Measurements from ENCODE around the gene SEC61G. TPM values are rescaled to one million over a fixed set of nuclear protein-coding genes. Genes with fewer than 3 reads are reported as not detected.

Gene SEC61G
- total and polyA plus RNA-seq, 4 donors, result 90.1 to 623 (median 253) TPM

DNA sequence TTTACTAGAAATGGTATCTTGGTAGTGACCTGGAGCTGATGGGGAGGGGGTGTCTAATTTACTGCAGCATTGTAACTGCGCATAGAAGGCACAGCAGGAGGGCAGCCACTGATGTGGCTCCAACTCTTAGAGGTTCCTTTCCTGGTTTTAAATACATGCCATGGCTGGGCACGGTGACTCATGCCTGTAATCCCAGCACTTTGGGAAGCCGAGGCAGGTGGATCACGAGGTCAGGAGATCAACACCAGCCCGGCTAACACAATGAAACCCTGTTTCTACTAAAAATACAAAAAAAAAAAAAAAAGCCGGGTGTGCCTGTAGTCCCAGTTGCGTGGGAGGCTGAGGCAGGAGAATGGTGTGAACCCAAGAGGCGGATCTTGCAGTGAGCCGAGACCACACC, 19.2 kb upstream of the SEC61G start:
- H3K4me3 ChIP-seq (ENCODE audit: low read length in 2 of 2), result no peak overlapping the region
- no peaks in the 10 kb centered on the region for H3K9me3 ChIP-seq (ENCODE audit: control insufficient read depth, low read length)
- no peak for DNase-seq
- H3K27ac ChIP-seq (ENCODE audit: low read depth in 1 of 2, low read length in 2 of 2), result no peak overlapping the region
- H3K27me3 ChIP-seq (ENCODE audit: control insufficient read depth in 1 of 2, insufficient read depth in 2 of 2, low read length in 1 of 2), result no peaks in the 10 kb centered on the region
- WGBS, 2 donors, result 91 to 100% methylated on average over 5 to 9 of the region's 9 CpGs
- no peaks in the 10 kb centered on the region for H3K4me1 ChIP-seq (ENCODE audit: control insufficient read depth in 1 of 2, insufficient read depth in 2 of 2, low read length in 2 of 2)
- intact Hi-C loops (cut with DNase I), result loop anchor here (5.0 to 10.0 kb wide), 2 partner anchors 64 to 637 kb away; no protein-coding TSS in a partner anchor
- H3K36me3 ChIP-seq (ENCODE audit: control insufficient read depth in 1 of 2, insufficient read depth in 2 of 2, low read length in 1 of 2), result no peaks in the 10 kb centered on the region
- ATAC-seq (ENCODE audit: low FRiP score), result no peak

DNA sequence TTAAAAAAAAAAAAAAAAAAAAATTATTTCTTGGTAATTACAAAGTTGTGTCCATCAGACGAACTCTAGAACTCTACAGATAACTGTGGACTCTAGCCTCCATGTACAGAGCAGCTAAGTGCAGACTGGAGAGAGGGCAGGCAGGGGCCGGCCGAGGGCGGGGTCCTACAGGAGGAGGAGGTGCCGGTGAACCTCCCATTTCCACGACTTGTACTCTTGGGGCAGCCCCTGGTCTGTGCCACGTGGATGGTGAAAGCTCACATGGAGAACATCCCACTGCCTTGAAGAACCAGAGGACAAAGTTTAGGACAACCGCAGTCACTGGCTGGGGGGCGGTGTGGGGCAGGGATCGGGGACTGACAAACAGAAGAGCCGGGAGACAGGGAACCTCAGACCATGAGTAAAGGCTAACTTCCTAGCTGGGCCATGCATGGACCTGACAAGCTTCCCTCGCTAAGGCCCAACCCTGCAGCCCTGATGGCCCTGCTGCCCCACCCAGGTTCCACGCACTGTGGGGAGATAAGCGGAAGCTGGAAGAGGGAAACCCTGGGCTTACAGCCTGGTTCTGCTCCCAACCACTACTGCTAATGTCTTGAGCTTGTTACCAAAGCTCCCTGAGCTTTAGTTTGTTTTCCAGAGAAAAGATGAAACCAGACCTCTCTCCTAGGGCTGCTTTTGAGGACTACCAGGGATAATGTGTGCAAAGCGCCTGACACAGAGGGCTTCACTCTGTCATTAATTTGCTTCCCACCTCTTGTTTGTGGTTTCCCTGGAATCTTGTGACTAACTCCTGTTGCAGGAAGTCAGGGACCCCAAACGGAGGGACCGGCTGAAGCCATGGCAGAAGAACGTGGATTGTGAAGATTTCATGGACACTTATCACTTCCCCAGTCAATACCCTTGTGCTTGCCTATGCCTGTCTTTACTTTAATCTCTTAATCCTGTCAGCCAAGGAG, 16.1 kb upstream of the SEC61G start:
- Histone ChIP-seq H3K27me3 (ENCODE audit: control insufficient read depth in 1 of 2, insufficient read depth in 2 of 2, low read length in 1 of 2) (no peaks in the 10 kb centered on the region), H3K36me3 (ENCODE audit: control insufficient read depth in 1 of 2, insufficient read depth in 2 of 2, low read length in 1 of 2) (no peaks in the 10 kb centered on the region), H3K4me1 (ENCODE audit: control insufficient read depth in 1 of 2, insufficient read depth in 2 of 2, low read length in 2 of 2) (no peaks in the 10 kb centered on the region), H3K27ac (ENCODE audit: low read depth in 1 of 2, low read length in 2 of 2) (no peak overlapping the region), H3K4me3 (ENCODE audit: low read length in 2 of 2) (no peak overlapping the region), H3K9me3 (ENCODE audit: control insufficient read depth, low read length) (no peaks in the 10 kb centered on the region)
- 92 to 94% methylated on average over 18 of the region's 18 CpGs for WGBS, 2 donors
- no peak for ATAC-seq (ENCODE audit: low FRiP score)
- intact Hi-C loops (cut with DNase I), result loop anchor here (1.0 to 10.0 kb wide), 3 partner anchors 67 to 640 kb away; no protein-coding TSS in a partner anchor
- no peak for DNase-seq

DNA sequence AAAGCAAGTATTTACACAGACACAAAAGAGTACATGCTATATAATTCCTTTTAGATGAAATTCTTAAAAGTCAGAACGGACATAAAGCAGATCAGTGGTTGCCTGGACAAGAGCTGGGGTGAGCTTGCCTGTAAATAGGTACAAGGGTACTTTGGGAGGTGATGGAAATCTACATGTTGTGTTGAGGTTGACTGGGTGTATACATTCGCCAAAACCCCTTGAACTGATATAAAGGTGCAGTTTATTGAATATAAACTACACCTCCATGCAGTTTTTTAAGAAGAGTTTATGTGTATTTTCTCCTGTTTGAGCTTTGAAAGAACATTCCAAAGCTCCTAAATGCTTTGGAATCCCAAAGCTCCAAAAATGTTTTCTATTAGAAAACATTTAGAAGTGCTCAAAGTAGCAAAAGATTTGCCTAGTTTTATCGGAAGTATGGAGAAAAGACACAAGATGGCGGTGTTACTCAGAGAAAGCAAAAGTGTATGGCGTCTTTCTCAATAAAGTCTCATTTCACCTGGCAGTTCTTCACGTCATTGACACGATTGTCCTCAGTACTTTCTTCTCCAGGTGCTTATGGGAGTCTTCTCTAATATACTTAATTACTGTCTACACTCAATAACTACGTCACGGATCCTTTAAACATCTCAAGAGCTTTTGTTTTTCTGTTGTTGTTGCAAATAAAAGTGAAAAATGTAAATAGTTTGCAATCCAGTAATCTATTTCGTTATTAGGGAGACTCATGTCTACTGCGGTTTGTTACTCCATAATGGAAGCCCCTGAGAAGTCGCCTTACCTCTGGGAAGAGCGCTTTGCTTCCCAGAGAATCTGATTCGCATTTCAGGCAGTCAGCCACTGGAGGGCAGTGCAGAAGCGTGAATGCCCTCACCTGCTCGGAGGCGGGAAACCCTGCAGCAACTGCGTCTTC, 14.7 kb upstream of the SEC61G start:
- ATAC-seq (ENCODE audit: low FRiP score) (peak; percentile 94), DNase-seq (peak; percentile 79 to 93)
- Histone ChIP-seq H3K4me1 (ENCODE audit: control insufficient read depth in 1 of 2, insufficient read depth in 2 of 2, low read length in 2 of 2) (no peaks in the 10 kb centered on the region), H3K4me3 (ENCODE audit: low read length in 2 of 2) (peak overlapping the region in 1 of 2 donors; percentile 64), H3K27ac (ENCODE audit: low read depth in 1 of 2, low read length in 2 of 2) (no peak overlapping the region), H3K27me3 (ENCODE audit: control insufficient read depth in 1 of 2, insufficient read depth in 2 of 2, low read length in 1 of 2) (no peaks in the 10 kb centered on the region), H3K9me3 (ENCODE audit: control insufficient read depth, low read length) (no peaks in the 10 kb centered on the region), H3K36me3 (ENCODE audit: control insufficient read depth in 1 of 2, insufficient read depth in 2 of 2, low read length in 1 of 2) (no peaks in the 10 kb centered on the region)
- 16% methylated on average over 18 of the region's 18 CpGs for WGBS, 2 donors
- intact Hi-C loops (cut with DNase I), result loop anchor here (1.0 to 10.0 kb wide), 3 partner anchors 482 to 641 kb away; no protein-coding TSS in a partner anchor

DNA sequence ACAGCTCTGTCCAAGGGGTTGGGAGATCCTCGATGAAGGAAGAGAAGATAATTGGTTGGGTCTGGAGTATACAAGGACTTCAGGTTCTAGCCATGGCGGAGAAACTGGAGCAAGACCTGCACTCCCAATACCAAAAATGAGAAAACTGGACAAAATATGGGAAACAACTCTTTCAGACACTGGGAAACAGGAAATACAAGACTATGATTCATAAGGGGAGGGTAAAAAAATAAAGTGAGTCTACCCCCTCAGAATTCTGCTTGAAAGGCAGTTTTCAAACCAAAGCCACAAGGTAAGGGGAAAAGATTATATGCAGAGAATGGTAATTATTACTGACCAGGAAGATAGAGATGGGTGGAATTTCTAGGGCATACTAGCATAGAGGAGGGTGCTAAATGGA, 10.2 kb upstream of the SEC61G start:
- DNase-seq (no peak), ATAC-seq (ENCODE audit: low FRiP score) (no peak)
- no peak overlapping the region for H3K4me3 ChIP-seq (ENCODE audit: low read length in 2 of 2)
- no peak overlapping the region for H3K27ac ChIP-seq (ENCODE audit: low read depth in 1 of 2, low read length in 2 of 2)
- H3K4me1 ChIP-seq (ENCODE audit: control insufficient read depth in 1 of 2, insufficient read depth in 2 of 2, low read length in 2 of 2), result no peaks in the 10 kb centered on the region
- H3K27me3 ChIP-seq (ENCODE audit: control insufficient read depth in 1 of 2, insufficient read depth in 2 of 2, low read length in 1 of 2), result no peaks in the 10 kb centered on the region
- no peaks in the 10 kb centered on the region for H3K9me3 ChIP-seq (ENCODE audit: control insufficient read depth, low read length)
- WGBS, 2 donors, result 88 to 91% methylated on average over 2 of the region's 2 CpGs
- no peaks in the 10 kb centered on the region for H3K36me3 ChIP-seq (ENCODE audit: control insufficient read depth in 1 of 2, insufficient read depth in 2 of 2, low read length in 1 of 2)
- intact Hi-C loops (cut with DNase I), result no loop called here

DNA sequence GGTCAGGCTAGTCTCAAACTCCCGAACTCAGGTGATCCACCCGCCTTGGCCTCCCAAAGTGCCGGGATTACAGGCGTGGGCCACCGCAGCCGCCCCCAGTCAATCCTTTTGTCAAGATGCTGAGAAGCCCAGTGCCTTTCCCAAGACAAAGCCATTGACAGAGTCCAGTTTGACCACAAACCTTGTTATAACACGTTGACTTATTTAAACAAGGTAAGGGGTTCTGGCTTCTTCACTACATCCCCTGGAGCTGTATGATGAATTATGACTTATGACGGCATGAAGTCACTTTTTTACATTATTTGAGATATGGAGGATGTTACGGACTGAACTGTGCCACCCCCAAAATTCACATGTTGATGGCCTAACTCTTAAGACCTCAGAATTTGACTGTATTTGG, 5.8 kb upstream of the SEC61G start:
- no peak overlapping the region for H3K4me3 ChIP-seq (ENCODE audit: low read length in 2 of 2)
- ATAC-seq (ENCODE audit: low FRiP score), result no peak
- no peaks in the 10 kb centered on the region for H3K27me3 ChIP-seq (ENCODE audit: control insufficient read depth in 1 of 2, insufficient read depth in 2 of 2, low read length in 1 of 2)
- 89 to 90% methylated on average over 9 of the region's 9 CpGs for WGBS, 2 donors
- H3K27ac ChIP-seq (ENCODE audit: low read depth in 1 of 2, low read length in 2 of 2), result no peak overlapping the region
- H3K36me3 ChIP-seq (ENCODE audit: control insufficient read depth in 1 of 2, insufficient read depth in 2 of 2, low read length in 1 of 2), result no peaks in the 10 kb centered on the region
- no peak for DNase-seq
- no peaks in the 10 kb centered on the region for H3K4me1 ChIP-seq (ENCODE audit: control insufficient read depth in 1 of 2, insufficient read depth in 2 of 2, low read length in 2 of 2)
- intact Hi-C loops (cut with DNase I), result no loop called here
- H3K9me3 ChIP-seq (ENCODE audit: control insufficient read depth, low read length), result no peaks in the 10 kb centered on the region

DNA sequence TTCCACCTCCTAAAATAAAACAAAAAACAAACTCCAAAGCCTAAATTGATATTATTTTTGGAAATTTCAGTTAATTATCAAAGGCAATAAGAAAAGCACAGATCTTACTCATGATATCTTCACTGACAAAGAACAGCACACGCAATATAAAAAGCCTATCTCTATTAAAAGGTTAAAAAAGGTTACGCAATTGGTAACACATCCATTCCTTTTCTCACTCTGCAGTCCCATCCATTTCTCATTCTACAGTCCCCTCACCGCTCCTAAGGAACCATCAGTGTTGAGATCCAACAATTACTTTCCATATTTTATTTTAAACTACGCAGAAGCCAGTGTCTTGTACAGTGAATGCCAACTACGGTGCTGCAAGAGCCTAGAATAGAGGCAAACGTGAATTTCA, 1.3 kb downstream of the SEC61G start:
- Histone ChIP-seq H3K4me3 (ENCODE audit: low read length in 2 of 2) (peak overlapping the region; percentile 70 to 82), H3K4me1 (ENCODE audit: control insufficient read depth in 1 of 2, insufficient read depth in 2 of 2, low read length in 2 of 2) (peaks cover 0 to 3% of the 10 kb centered on the region in 2 donors), H3K27me3 (ENCODE audit: control insufficient read depth in 1 of 2, insufficient read depth in 2 of 2, low read length in 1 of 2) (no peaks in the 10 kb centered on the region), H3K9me3 (ENCODE audit: control insufficient read depth, low read length) (no peaks in the 10 kb centered on the region), H3K27ac (ENCODE audit: low read depth in 1 of 2, low read length in 2 of 2) (no peak overlapping the region), H3K36me3 (ENCODE audit: control insufficient read depth in 1 of 2, insufficient read depth in 2 of 2, low read length in 1 of 2) (no peaks in the 10 kb centered on the region)
- ATAC-seq (ENCODE audit: low FRiP score), result no peak
- 44 to 46% methylated on average over 6 of the region's 6 CpGs for WGBS, 2 donors
- DNase-seq, result no peak
- intact Hi-C loops (cut with DNase I), result loop anchor here in 1 of 2 donors (5.0 kb wide), 1 partner anchor 610 kb away; the partner anchor contains the start of gene LANCL2

DNA sequence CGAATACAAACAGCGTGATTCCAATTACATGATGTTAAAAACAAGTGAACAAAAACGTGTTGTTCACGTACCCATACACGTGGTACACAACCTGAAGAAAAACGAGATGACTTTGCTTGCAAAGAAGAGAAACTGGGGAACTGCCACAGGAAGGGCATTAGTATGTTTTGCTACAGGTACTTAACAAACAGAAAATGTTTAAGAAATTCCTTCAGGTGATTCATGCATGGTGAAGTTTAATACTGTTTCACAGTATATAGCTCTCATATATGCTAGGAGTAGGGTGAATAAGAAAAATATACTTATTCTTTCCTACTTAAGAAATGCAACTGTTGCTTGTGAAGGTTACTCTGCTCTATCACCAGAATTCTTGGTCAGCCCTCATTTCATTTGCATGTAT, 9.8 kb downstream of the SEC61G start:
- H3K27me3 ChIP-seq (ENCODE audit: control insufficient read depth in 1 of 2, insufficient read depth in 2 of 2, low read length in 1 of 2), result no peaks in the 10 kb centered on the region
- intact Hi-C loops (cut with DNase I), result no loop called here
- H3K36me3 ChIP-seq (ENCODE audit: control insufficient read depth in 1 of 2, insufficient read depth in 2 of 2, low read length in 1 of 2), result no peaks in the 10 kb centered on the region
- WGBS, 2 donors, result 68 to 88% methylated on average over 6 of the region's 6 CpGs
- no peak overlapping the region for H3K27ac ChIP-seq (ENCODE audit: low read depth in 1 of 2, low read length in 2 of 2)
- no peak for DNase-seq
- H3K4me1 ChIP-seq (ENCODE audit: control insufficient read depth in 1 of 2, insufficient read depth in 2 of 2, low read length in 2 of 2), result no peaks in the 10 kb centered on the region
- no peaks in the 10 kb centered on the region for H3K9me3 ChIP-seq (ENCODE audit: control insufficient read depth, low read length)
- ATAC-seq (ENCODE audit: low FRiP score), result no peak
- H3K4me3 ChIP-seq (ENCODE audit: low read length in 2 of 2), result no peak overlapping the region

DNA sequence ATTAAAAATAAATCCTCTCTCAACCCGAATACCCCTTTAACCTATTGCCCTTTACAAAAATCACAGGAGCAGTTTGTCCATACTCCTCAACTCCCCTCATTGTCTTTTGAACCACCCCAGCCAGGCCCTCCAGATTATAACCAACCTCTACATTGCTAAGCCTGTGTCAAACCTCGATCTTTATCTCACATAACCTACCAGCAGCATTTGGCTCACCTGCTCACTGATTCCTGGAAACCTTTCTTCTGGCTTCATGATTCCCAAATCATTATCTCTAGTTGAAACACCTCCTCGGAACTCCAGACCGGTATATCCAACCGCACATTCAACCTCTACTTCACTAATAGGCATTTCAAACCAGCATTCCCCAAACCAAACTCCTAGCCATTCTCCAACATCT, 11.8 kb downstream of the SEC61G start:
- ATAC-seq (ENCODE audit: low FRiP score) (no peak), DNase-seq (no peak)
- intact Hi-C loops (cut with DNase I), result no loop called here
- Histone ChIP-seq H3K4me1 (ENCODE audit: control insufficient read depth in 1 of 2, insufficient read depth in 2 of 2, low read length in 2 of 2) (no peaks in the 10 kb centered on the region), H3K27ac (ENCODE audit: low read depth in 1 of 2, low read length in 2 of 2) (no peak overlapping the region), H3K27me3 (ENCODE audit: control insufficient read depth in 1 of 2, insufficient read depth in 2 of 2, low read length in 1 of 2) (no peaks in the 10 kb centered on the region), H3K4me3 (ENCODE audit: low read length in 2 of 2) (no peak overlapping the region), H3K36me3 (ENCODE audit: control insufficient read depth in 1 of 2, insufficient read depth in 2 of 2, low read length in 1 of 2) (no peaks in the 10 kb centered on the region), H3K9me3 (ENCODE audit: control insufficient read depth, low read length) (no peaks in the 10 kb centered on the region)
- WGBS, 2 donors, result 93% methylated on average over 5 of the region's 5 CpGs

Data from aorta (tissue), 5 donors.